Measurements from ENCODE around the gene PTPRC. TPM values are rescaled to one million over a fixed set of nuclear protein-coding genes. Genes with fewer than 3 reads are reported as not detected.

Gene PTPRC
- total RNA-seq, 1 experiment from 2014 or later = not detected

DNA sequence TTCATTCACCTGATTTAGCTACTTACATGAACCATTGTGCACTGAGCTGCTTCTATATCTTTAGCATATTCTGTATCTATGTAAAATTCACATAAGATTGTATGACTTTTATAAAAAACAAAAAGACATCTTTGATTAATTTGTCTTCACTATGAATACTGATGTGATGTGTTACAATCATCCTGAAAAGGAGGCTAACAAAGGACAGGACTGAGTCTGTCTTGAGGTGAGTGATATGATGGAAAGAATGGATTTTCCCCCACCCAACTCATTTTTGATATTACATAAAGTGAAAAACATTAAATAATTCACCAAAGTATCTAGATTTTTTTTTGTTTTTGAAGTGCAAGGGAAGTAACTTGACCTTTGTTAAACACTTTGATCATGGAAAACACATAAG, 9.8 kb downstream of the PTPRC start:
- DNase-seq (ENCODE audit: low spot score) = no peak
- Histone ChIP-seq H3K27ac (ENCODE audit: low read depth, low read length, poor library complexity, severe bottlenecking) (no peak overlapping the region), H3K4me3 (ENCODE audit: low read depth, low read length, poor library complexity, severe bottlenecking) (no peak overlapping the region), H3K9me3 (ENCODE audit: low read depth, low read length, poor library complexity, severe bottlenecking) (no peaks in the 10 kb centered on the region), H3K27me3 (replicated peaks; ENCODE audit: insufficient read depth, low read depth, low read length, poor library complexity) (no peaks in the 10 kb centered on the region), H3K36me3 (ENCODE audit: insufficient read depth, low read length, poor library complexity, severe bottlenecking) (no peaks in the 10 kb centered on the region), H3K4me1 (ENCODE audit: insufficient read depth, low read length, poor library complexity, severe bottlenecking) (peaks cover 6% of the 10 kb centered on the region)
- intact Hi-C loops (cut with micrococcal nuclease; ENCODE audit: unreplicated experiment) = no loop called here
- TF ChIP-seq, protein P1, sequence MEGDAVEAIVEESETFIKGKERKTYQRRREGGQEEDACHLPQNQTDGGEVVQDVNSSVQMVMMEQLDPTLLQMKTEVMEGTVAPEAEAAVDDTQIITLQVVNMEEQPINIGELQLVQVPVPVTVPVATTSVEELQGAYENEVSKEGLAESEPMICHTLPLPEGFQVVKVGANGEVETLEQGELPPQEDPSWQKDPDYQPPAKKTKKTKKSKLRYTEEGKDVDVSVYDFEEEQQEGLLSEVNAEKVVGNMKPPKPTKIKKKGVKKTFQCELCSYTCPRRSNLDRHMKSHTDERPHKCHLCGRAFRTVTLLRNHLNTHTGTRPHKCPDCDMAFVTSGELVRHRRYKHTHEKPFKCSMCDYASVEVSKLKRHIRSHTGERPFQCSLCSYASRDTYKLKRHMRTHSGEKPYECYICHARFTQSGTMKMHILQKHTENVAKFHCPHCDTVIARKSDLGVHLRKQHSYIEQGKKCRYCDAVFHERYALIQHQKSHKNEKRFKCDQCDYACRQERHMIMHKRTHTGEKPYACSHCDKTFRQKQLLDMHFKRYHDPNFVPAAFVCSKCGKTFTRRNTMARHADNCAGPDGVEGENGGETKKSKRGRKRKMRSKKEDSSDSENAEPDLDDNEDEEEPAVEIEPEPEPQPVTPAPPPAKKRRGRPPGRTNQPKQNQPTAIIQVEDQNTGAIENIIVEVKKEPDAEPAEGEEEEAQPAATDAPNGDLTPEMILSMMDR (conservative IDR thresholded peaks at IDR 0.05; ENCODE audit: low read depth, low read length) = no peak
- no peak for TF ChIP-seq EZH2 (IDR thresholded peaks at IDR 0.05; ENCODE audit: borderline replicate concordance, low read depth, low read length, poor library complexity, severe bottlenecking)
- ChIA-PET POLR2A (ENCODE audit: low non-redundant PET) (no interaction called here), CTCF (no interaction called here)
- no TSS peak for BruUV-seq (replicated peaks)

DNA sequence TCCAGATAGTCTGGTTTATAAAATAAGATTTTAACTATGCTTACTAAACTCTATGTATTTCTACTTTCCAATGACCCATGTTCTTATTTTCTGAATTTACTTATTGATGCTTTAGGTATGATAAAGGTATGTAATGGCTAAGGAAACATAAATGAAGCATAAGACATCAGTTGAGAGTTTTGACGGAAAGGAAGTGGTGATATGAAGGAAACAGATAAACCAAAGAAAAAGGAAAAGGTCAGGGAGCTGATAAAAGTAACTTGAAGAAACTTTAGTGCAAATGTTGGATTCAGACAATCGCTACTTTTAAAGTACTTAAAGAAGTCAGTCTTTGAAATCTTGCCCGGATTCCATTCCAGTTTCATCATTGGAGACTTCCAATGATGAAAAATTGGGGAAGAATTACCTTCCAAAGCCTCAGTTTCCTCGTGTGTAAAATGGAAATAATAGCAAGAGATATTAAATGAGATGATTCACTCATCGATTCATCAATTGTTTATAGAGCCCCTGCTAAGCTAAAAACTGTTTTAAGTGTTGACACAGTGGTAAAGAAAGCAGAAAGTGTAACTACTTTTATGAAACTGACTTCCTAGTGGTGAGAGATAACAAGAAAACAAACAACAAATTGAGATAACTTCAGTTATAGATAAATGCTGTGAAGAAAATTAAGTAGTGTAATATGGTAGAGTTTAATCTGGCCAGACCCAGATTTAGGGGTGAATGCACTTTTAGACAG, 10.6 kb downstream of the PTPRC start:
- no peaks in the 10 kb centered on the region for H3K9me3 ChIP-seq (ENCODE audit: low read depth, low read length, poor library complexity, severe bottlenecking)
- H3K27me3 ChIP-seq (replicated peaks; ENCODE audit: insufficient read depth, low read depth, low read length, poor library complexity) = no peaks in the 10 kb centered on the region
- DNase-seq (ENCODE audit: low spot score) = no peak
- H3K4me3 ChIP-seq (ENCODE audit: low read depth, low read length, poor library complexity, severe bottlenecking) = no peak overlapping the region
- intact Hi-C loops (cut with micrococcal nuclease; ENCODE audit: unreplicated experiment) = no loop called here
- H3K27ac ChIP-seq (ENCODE audit: low read depth, low read length, poor library complexity, severe bottlenecking) = no peak overlapping the region
- ChIA-PET CTCF (no interaction called here), POLR2A (ENCODE audit: low non-redundant PET) (no interaction called here)
- peaks cover 6% of the 10 kb centered on the region for H3K4me1 ChIP-seq (ENCODE audit: insufficient read depth, low read length, poor library complexity, severe bottlenecking)
- TF ChIP-seq EZH2 (IDR thresholded peaks at IDR 0.05; ENCODE audit: borderline replicate concordance, low read depth, low read length, poor library complexity, severe bottlenecking) = no peak
- TF ChIP-seq, protein P1 (conservative IDR thresholded peaks at IDR 0.05; ENCODE audit: low read depth, low read length) = no peak
- H3K36me3 ChIP-seq (ENCODE audit: insufficient read depth, low read length, poor library complexity, severe bottlenecking) = no peaks in the 10 kb centered on the region
- BruUV-seq (replicated peaks) = no TSS peak

DNA sequence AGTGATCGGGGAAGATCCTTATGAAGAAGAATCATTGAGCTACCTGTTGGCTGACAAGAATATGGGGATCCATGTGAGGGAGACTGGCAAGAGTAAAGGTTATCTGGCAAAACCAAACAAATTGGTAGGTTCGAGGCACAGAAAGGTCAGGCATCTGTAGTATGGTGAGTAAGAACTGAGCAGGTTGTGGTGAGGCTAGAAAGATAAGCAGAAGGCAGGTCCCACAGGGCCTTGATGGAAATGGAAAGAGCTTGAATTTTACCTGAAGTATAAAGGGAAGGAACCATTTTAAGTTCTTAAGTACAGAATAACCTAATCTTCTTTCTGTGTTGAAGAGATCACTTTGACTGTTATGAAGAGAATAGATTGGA, 11.1 kb downstream of the PTPRC start:
- no peak for TF ChIP-seq EZH2 (IDR thresholded peaks at IDR 0.05; ENCODE audit: borderline replicate concordance, low read depth, low read length, poor library complexity, severe bottlenecking)
- TF ChIP-seq, protein P1 (conservative IDR thresholded peaks at IDR 0.05; ENCODE audit: low read depth, low read length) = no peak
- no TSS peak for BruUV-seq (replicated peaks)
- H3K27ac ChIP-seq (ENCODE audit: low read depth, low read length, poor library complexity, severe bottlenecking) = no peak overlapping the region
- no peaks in the 10 kb centered on the region for H3K36me3 ChIP-seq (ENCODE audit: insufficient read depth, low read length, poor library complexity, severe bottlenecking)
- no peaks in the 10 kb centered on the region for H3K27me3 ChIP-seq (replicated peaks; ENCODE audit: insufficient read depth, low read depth, low read length, poor library complexity)
- H3K9me3 ChIP-seq (ENCODE audit: low read depth, low read length, poor library complexity, severe bottlenecking) = no peaks in the 10 kb centered on the region
- no peak overlapping the region for H3K4me3 ChIP-seq (ENCODE audit: low read depth, low read length, poor library complexity, severe bottlenecking)
- intact Hi-C loops (cut with micrococcal nuclease; ENCODE audit: unreplicated experiment) = no loop called here
- H3K4me1 ChIP-seq (ENCODE audit: insufficient read depth, low read length, poor library complexity, severe bottlenecking) = peaks cover 6% of the 10 kb centered on the region
- DNase-seq (ENCODE audit: low spot score) = no peak
- ChIA-PET CTCF (no interaction called here), POLR2A (ENCODE audit: low non-redundant PET) (no interaction called here)

Data from A673 (cell line).